Duodenal mucosa (tissue), 2 donors: ENCODE data around the gene SLC38A11.
A peak's percentile ranks its signal among the peaks of the same experiment; 100 is the strongest.

Source experiments
- H3K27ac ChIP-seq: one replicate; pipeline ENCODE4 v1.7.0; 2013; ENCODE audit warnings: low read depth, low read length
- H3K27me3 ChIP-seq, 2 donors: one replicate each; pipeline ENCODE4 v1.7.0; 2013; ENCODE audit warnings: low read length in 2 of 2, control low read depth in 1 of 2; ENCODE audit not compliant: insufficient read depth in 2 of 2, control insufficient read depth in 1 of 2
- H3K36me3 ChIP-seq, 2 donors: one replicate each; pipeline ENCODE4 v1.7.0; 2013; ENCODE audit warnings: low read length in 2 of 2, control low read depth in 1 of 2; ENCODE audit not compliant: insufficient read depth in 2 of 2, control insufficient read depth in 1 of 2
- H3K4me1 ChIP-seq, 2 donors: one replicate each; pipeline ENCODE4 v1.7.0; 2013; ENCODE audit warnings: low read length in 2 of 2, control low read depth in 1 of 2; ENCODE audit not compliant: insufficient read depth in 2 of 2, control insufficient read depth in 1 of 2
- H3K4me3 ChIP-seq, 2 donors: one replicate each; pipeline ENCODE4 v1.7.0; 2013; ENCODE audit warnings: low read length in 2 of 2, low read depth in 1 of 2
- H3K9ac ChIP-seq, 2 donors: one replicate each; pipeline ENCODE4 v1.7.0; 2013; ENCODE audit warnings: low read length in 2 of 2, low read depth in 1 of 2
- H3K9me3 ChIP-seq, 2 donors: one replicate each; pipeline ENCODE4 v1.7.0; 2013; ENCODE audit warnings: low read length in 2 of 2, control low read depth in 1 of 2; ENCODE audit not compliant: control insufficient read depth in 1 of 2

The SLC38A11 gene

GRCh38 chr2:164972216-164972615, 16.9 kb upstream of the SLC38A11 start:
- H3K4me1 ChIP-seq = no peaks in the 10 kb centered on the region
- no peak overlapping the region for H3K4me3 ChIP-seq
- no peak overlapping the region for H3K27ac ChIP-seq
- no peaks in the 10 kb centered on the region for H3K36me3 ChIP-seq
- no peak overlapping the region for H3K9ac ChIP-seq
- no peaks in the 10 kb centered on the region for H3K9me3 ChIP-seq
- no peaks in the 10 kb centered on the region for H3K27me3 ChIP-seq

GRCh38 chr2:164969909-164970690, 14.8 kb upstream of the SLC38A11 start:
- no peak overlapping the region for H3K27ac ChIP-seq
- H3K4me3 ChIP-seq = no peak overlapping the region
- H3K9ac ChIP-seq = no peak overlapping the region
- H3K27me3 ChIP-seq = no peaks in the 10 kb centered on the region
- no peaks in the 10 kb centered on the region for H3K36me3 ChIP-seq
- no peaks in the 10 kb centered on the region for H3K4me1 ChIP-seq
- no peaks in the 10 kb centered on the region for H3K9me3 ChIP-seq

- no peak overlapping the region for H3K9ac ChIP-seq
- H3K9me3 ChIP-seq = no peaks in the 10 kb centered on the region
- H3K27me3 ChIP-seq = no peaks in the 10 kb centered on the region
- H3K27ac ChIP-seq = no peak overlapping the region
- H3K4me1 ChIP-seq = no peaks in the 10 kb centered on the region
- H3K4me3 ChIP-seq = no peak overlapping the region
- H3K36me3 ChIP-seq = no peaks in the 10 kb centered on the region
Measured at GRCh38 chr2:164967781-164968228, 12.5 kb upstream of the SLC38A11 start.

DNA sequence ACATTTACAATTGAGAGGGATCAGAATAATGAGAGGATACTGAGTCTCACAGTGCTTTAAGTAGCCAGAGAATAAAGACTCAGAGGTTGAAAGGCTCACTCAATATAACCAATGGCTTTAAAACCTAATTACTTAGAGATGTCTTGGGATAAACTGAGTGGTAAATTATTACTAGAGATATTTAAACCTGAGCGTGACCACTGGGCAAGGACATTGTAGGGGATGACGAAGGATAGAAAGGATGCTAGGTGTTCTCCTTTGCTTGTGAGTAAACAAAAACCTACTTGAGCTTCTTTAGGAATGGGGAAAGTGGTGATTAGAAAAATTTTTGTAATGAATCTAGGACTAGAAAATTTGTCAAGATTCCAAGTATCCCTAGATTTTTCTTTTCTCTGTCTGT, 12.0 kb upstream of the SLC38A11 start:
- Histone ChIP-seq H3K4me3 (no peak overlapping the region), H3K36me3 (no peaks in the 10 kb centered on the region), H3K9me3 (no peaks in the 10 kb centered on the region), H3K4me1 (no peaks in the 10 kb centered on the region), H3K27me3 (no peaks in the 10 kb centered on the region), H3K27ac (no peak overlapping the region), H3K9ac (no peak overlapping the region)

DNA sequence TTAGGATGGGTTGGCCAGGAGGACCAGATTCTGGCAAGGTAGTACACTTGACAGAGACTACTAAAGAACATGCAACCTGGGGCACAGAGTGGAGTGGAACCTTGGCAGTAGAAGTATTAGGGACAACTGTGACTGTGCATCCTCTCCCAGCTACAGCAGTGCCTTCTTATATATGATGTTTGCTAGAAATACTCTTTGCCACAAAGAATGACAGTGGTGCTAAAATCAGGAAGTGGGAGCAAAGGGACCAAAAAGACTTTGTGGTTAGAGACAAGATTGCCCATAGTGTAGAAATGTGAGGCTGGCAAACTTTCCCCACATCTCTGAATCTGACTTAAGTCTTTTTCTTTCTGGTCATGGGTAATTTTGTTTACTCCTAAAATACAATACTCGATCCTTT, 9.4 kb upstream of the SLC38A11 start:
- Histone ChIP-seq H3K4me1 (no peaks in the 10 kb centered on the region), H3K36me3 (no peaks in the 10 kb centered on the region), H3K9me3 (no peaks in the 10 kb centered on the region), H3K4me3 (no peak overlapping the region), H3K27me3 (no peaks in the 10 kb centered on the region), H3K27ac (no peak overlapping the region), H3K9ac (no peak overlapping the region)

GRCh38 chr2:164960159-164960558, 4.8 kb upstream of the SLC38A11 start:
- Histone ChIP-seq H3K36me3 (no peaks in the 10 kb centered on the region), H3K9me3 (no peaks in the 10 kb centered on the region), H3K9ac (no peak overlapping the region), H3K4me3 (no peak overlapping the region), H3K27ac (no peak overlapping the region), H3K4me1 (no peaks in the 10 kb centered on the region), H3K27me3 (no peaks in the 10 kb centered on the region)

DNA sequence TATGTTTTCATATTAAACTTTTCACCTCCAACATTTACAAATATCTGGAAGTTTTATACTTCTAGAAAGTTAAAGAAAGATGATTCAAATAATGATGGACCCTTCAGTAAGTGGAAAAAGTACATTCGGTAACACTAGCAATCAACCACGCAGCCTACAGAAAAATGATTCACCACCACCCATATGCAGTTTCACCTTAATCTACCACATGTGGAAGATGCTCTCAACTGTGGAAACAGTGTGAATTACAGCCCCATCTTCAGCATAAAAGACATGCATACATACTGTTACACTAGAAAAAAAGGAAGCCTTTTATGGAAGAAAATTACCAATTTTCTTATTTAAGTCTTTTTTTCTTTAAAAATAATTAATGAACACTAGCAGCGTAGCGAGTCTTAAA, 1.1 kb downstream of the SLC38A11 start:
- Histone ChIP-seq H3K4me3 (peak overlapping the region; percentile 61 to 78), H3K4me1 (peaks cover 0 to 6% of the 10 kb centered on the region in 2 donors), H3K9ac (peak overlapping the region in 1 of 2 donors; percentile 4)

GRCh38 chr2:164953279-164953678, 2.0 kb downstream of the SLC38A11 start:
- H3K9ac ChIP-seq = no peak overlapping the region
- no peak overlapping the region for H3K27ac ChIP-seq
- H3K4me3 ChIP-seq = peak overlapping the region in 1 of 2 donors; percentile 19
- H3K9me3 ChIP-seq = no peaks in the 10 kb centered on the region
- no peaks in the 10 kb centered on the region for H3K36me3 ChIP-seq
- no peaks in the 10 kb centered on the region for H3K27me3 ChIP-seq
- peaks cover 0 to 6% of the 10 kb centered on the region in 2 donors for H3K4me1 ChIP-seq

More for the DNA sequence above, 1.1 kb downstream of the SLC38A11 start:
- no peaks in the 10 kb centered on the region for H3K27me3 ChIP-seq
- H3K27ac ChIP-seq = no peak overlapping the region
- H3K36me3 ChIP-seq = no peaks in the 10 kb centered on the region
- no peaks in the 10 kb centered on the region for H3K9me3 ChIP-seq

- peak overlapping the region in 1 of 2 donors; percentile 23 for H3K4me3 ChIP-seq
- H3K27me3 ChIP-seq = no peaks in the 10 kb centered on the region
- H3K4me1 ChIP-seq = peaks cover 0 to 6% of the 10 kb centered on the region in 2 donors
- no peaks in the 10 kb centered on the region for H3K9me3 ChIP-seq
- H3K36me3 ChIP-seq = no peaks in the 10 kb centered on the region
- peak overlapping the region in 1 of 2 donors; percentile 17 for H3K9ac ChIP-seq
- H3K27ac ChIP-seq = no peak overlapping the region
Measured at GRCh38 chr2:164952057-164952702, 3.1 kb downstream of the SLC38A11 start.

GRCh38 chr2:164948540-164948939, 6.8 kb downstream of the SLC38A11 start:
- H3K9ac ChIP-seq = no peak overlapping the region
- H3K9me3 ChIP-seq = no peaks in the 10 kb centered on the region
- no peak overlapping the region for H3K27ac ChIP-seq
- no peaks in the 10 kb centered on the region for H3K36me3 ChIP-seq
- peaks cover 0 to 10% of the 10 kb centered on the region in 2 donors for H3K4me1 ChIP-seq
- no peak overlapping the region for H3K4me3 ChIP-seq
- no peaks in the 10 kb centered on the region for H3K27me3 ChIP-seq
